ENCODE measurements around the gene ARL5B. TPM values are rescaled to one million over a fixed set of nuclear protein-coding genes. Genes with fewer than 3 reads are reported as not detected.

Gene ARL5B
- total and polyA plus RNA-seq, 9 of the 15 experiments (the other 6 are each of a cell fraction or from before 2014, with no cell fraction given), result 4.1 to 22.2 (median 15.1) TPM

DNA sequence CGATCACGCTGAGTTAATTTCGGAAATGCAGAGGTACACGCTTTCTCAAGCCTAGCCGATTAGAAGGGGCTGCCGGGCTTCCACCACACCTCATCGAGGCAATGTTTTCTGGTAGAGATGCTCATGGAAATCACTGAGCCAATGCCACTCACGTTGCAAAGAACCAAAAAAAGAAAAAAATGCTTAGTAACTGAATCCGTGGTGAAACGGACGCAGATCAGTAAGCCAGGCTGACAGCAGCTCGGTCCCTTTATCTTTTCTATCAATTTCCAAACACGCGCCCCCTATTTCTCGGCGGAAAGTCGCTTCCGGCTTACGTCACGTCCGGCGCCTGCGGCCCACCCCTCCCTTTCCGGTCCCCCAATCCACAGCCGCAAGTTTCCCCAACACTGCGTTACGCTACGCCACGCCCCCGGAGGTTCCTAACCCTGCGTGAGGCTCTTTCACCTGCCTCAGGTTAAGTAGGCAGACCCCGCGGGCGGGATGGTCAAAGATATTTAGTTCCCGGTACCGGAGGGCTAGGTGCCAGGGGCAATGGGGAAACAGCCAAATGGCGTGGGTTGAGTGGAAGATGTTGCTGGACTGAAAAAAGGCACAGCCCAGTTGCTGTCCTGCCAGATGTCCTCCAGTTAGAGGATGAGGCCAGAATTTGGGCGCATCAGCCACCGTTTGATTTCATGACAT lies 7.8 kb upstream of the ARL5B start, which contains the start of gene NSUN6 (continued):
- TF ChIP-seq, protein P1, sequence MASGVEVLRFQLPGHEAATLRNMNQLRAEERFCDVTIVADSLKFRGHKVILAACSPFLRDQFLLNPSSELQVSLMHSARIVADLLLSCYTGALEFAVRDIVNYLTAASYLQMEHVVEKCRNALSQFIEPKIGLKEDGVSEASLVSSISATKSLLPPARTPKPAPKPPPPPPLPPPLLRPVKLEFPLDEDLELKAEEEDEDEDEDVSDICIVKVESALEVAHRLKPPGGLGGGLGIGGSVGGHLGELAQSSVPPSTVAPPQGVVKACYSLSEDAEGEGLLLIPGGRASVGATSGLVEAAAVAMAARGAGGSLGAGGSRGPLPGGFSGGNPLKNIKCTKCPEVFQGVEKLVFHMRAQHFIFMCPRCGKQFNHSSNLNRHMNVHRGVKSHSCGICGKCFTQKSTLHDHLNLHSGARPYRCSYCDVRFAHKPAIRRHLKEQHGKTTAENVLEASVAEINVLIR (CRISPR knock-in tag; IDR thresholded peaks at IDR 0.05), result peak; percentile 91
- TF ChIP-seq ESRRB (CRISPR knock-in tag; IDR thresholded peaks at IDR 0.05; ENCODE audit: borderline replicate concordance), result no peak
- TF ChIP-seq PHB (CRISPR knock-in tag; IDR thresholded peaks at IDR 0.05), result no peak
- TF ChIP-seq NR2C2 (CRISPR knock-in tag; IDR thresholded peaks at IDR 0.05), result no peak
- peak; percentile 44; the same call in 1 of the 2 replicates for TF ChIP-seq NR2C2 (tag; IDR thresholded peaks at IDR 0.05)
- TF ChIP-seq MBD2 (IDR thresholded peaks at IDR 0.05; ENCODE audit: borderline replicate concordance, low read depth), result peak; percentile 54
- peak in 1 of 2 experiments; percentile 56; a peak in 1 of 4 replicates for TF ChIP-seq TEAD1 (CRISPR knock-in tag; IDR thresholded peaks at IDR 0.05)
- peak; percentile 66 for TF ChIP-seq EGR1 (conservative IDR thresholded peaks at IDR 0.05)
- peak; percentile 65 for TF ChIP-seq CTBP1 (IDR thresholded peaks at IDR 0.05; ENCODE audit: borderline replicate concordance)
- peak; percentile 71 for TF ChIP-seq ZNF407 (IDR thresholded peaks at IDR 0.05; ENCODE audit: low read depth)
- TF ChIP-seq ZNF436 (CRISPR knock-in tag; IDR thresholded peaks at IDR 0.05), result no peak
- TF ChIP-seq FOXK2 (conservative IDR thresholded peaks at IDR 0.05 in 1 of 2, IDR thresholded peaks at IDR 0.05 in 1 of 2; ENCODE audit: low read depth in 2 of 2), result peak; percentile 94 to 95
- TF ChIP-seq RCOR1 (IDR thresholded peaks at IDR 0.05; ENCODE audit: borderline replicate concordance in 1 of 2, low read depth in 2 of 2, low read length in 2 of 2), result peak in 1 of 2 experiments; percentile 38; a peak in 1 of 4 replicates
- TF ChIP-seq ZNF316 (IDR thresholded peaks at IDR 0.05), result peak; percentile 58
- no peak for TF ChIP-seq CBX5 (IDR thresholded peaks at IDR 0.05; ENCODE audit: borderline replicate concordance, low read depth)
- TF ChIP-seq TBP (optimal IDR thresholded peaks at IDR 0.05; ENCODE audit: low read depth, low read length), result peak; percentile 84
- TF ChIP-seq ZNF766 (CRISPR knock-in tag; conservative IDR thresholded peaks at IDR 0.05), result no peak
- no peak for TF ChIP-seq CBX2 (IDR thresholded peaks at IDR 0.05; ENCODE audit: insufficient read depth, low read length, poor library complexity, severe bottlenecking)
- TF ChIP-seq POLR2AphosphoS5 (IDR thresholded peaks at IDR 0.05; ENCODE audit: control insufficient read depth, insufficient read depth, low read depth, low read length), result peak; percentile 90
- TF ChIP-seq ZKSCAN8 (CRISPR knock-in tag; IDR thresholded peaks at IDR 0.05), result no peak
- TF ChIP-seq ETV5 (CRISPR knock-in tag; IDR thresholded peaks at IDR 0.05; ENCODE audit: low read depth), result peak; percentile 94
